Fibroblast of the aortic adventitia (primary cell): ENCODE measurements around the gene SCAI. TPM values are rescaled to one million over a fixed set of nuclear protein-coding genes. Genes with fewer than 3 reads are reported as not detected.
"Not testable (repeated sequence)": the region's sequence is repeated elsewhere in the genome, so short reads cannot be mapped to it uniquely, and the experiment has no call there.

Experiments used
- DNase-seq: peaks from one replicate; pipeline ENCODE4 v3.0.0-alpha.2; 2010; ENCODE audit warnings: low read depth
- H3K4me3 ChIP-seq: 2 replicates; pipeline ENCODE4 v1.5.1; 2011; ENCODE audit warnings: low read depth, mild to moderate bottlenecking, control low read depth, low read length, moderate library complexity
- CTCF ChIP-seq: IDR thresholded peaks from 2 replicates; pipeline ENCODE4 v1.5.1; 2011; ENCODE audit warnings: mild to moderate bottlenecking, low read length, control low read depth, inconsistent platforms; ENCODE audit not compliant: insufficient read depth
- total RNA-seq: library from RNA; depleted of rRNA; stranded (reverse); fragments of >200 nt; gene quantifications from 2 replicates; pipeline ENCODE4 v1.2.3, GENCODE V29; 2012; ENCODE audit warnings: low replicate concordance

Gene SCAI
- total RNA-seq, 1 donor: 14.0 TPM

DNA sequence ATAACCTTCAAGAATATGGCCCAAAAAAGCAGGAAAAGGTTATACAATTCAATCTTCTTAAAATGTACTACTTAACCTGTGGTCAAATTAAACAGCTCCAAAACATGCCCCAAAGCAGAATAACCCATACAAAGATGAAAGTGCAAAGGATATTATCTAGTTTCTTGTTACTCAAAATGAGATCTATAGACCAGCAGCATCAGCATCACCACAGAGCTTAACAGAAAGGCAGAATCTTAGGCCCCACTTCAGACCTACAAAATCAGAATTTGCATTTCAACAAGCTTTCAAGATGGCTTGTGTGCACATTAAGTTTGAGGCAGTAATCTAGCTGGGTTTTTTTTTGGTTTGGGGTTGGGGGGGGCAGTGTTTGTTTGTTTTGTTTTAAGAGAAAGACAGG lies 54.0 kb downstream of the SCAI start:
- no peak for DNase-seq
- TF ChIP-seq CTCF: no peak
- H3K4me3 ChIP-seq: no peak overlapping the region

GRCh38 chr9:125088752-125089151 lies 54.6 kb downstream of the SCAI start:
- H3K4me3 ChIP-seq: no peak overlapping the region
- no peak for DNase-seq
- TF ChIP-seq CTCF: no peak

GRCh38 chr9:125085703-125086477 lies 57.4 kb downstream of the SCAI start:
- no peak overlapping the region for H3K4me3 ChIP-seq
- DNase-seq: no peak
- no peak for TF ChIP-seq CTCF

DNA sequence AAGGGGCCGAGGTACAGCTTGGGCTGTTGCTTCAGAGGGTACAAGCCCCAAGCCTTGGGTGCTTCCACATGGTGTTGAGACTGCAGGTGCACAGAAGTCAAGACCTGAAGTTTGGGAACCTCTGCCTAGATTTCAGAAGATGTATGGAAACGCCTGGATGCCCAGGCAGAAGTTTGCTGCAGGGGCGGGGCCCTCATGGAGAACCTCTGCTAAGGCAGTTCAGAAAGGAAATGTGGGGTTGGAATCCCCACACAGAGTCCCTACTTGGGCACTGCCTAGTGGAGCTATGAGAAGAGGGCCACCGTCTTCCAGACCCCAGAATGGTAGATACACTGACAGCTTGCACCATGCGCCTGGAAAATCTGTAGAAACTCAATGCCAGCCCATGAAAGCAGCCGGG lies 61.1 kb downstream of the SCAI start:
- not testable (repeated sequence) for H3K4me3 ChIP-seq, DNase-seq

DNA sequence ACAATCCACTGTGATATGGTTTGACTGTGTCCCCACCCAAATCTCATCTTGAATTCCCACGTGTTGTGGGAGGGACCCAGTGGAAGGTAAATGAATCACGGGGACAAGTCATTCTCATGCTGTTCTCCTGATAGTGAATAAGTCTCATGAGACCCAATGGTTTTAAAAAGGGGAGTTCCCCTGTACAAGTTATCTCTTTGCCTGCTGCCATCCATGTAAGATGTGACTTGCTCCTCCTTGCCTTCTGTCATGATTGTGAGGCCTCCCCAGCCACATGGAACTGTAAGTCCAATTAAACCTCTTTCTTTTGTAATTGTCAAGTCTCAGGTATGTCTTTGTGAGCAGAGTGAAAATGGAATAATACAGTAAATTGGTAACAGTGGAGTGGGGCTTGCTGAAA lies 62.5 kb downstream of the SCAI start:
- H3K4me3 ChIP-seq, DNase-seq: not testable (repeated sequence)

- TF ChIP-seq CTCF: no peak
Measured at GRCh38 chr9:125079931-125080330, 63.4 kb downstream of the SCAI start.

DNA sequence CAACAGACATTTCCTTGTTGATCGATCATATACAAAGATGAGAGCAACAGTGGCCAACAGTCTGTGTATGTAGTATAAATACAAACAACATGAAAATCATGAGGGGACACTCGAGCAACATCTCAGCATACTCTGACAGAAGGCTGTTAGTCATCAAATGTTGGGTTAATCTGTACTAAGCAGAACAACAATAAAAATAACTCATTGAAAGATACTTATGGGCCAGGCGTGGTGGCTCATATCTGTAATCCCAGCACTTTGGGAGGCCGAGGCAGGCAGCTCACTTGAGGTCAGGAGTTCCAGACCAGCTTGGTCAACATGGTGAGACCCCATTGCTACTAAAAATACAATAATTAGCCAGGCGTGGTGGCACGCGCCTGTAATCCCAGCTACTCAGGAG lies 67.3 kb downstream of the SCAI start:
- H3K4me3 ChIP-seq: no peak overlapping the region
- TF ChIP-seq CTCF: no peak
- DNase-seq: no peak

More at GRCh38 chr9:125079931-125080330, 63.4 kb downstream of the SCAI start:
- DNase-seq: no peak
- no peak overlapping the region for H3K4me3 ChIP-seq

DNA sequence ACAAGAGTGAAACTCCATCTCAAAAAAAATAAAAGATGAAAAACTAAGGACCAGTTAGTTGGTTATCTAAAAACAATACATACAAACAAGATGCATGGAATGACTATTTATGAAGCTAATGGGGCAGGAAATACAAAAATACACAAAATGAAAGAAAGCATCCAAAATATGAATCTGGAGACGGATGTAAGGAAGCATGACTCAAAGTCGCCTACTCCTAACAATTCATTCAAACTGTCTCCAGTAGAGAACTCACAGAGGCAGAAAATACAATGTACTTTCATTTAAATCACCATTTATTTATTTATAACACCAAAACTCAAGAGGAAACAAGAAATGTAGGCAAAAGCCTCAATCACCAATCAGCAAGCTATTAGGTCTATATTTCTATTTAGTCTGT lies 68.4 kb downstream of the SCAI start:
- peak; percentile 30 for DNase-seq
- no peak overlapping the region for H3K4me3 ChIP-seq
- no peak for TF ChIP-seq CTCF
